A673 (cell line): ENCODE results near the gene RASSF8.

ENCODE experiments used
- EZH2 ChIP-seq: fragments of 200-600 bp; sonication (generic); IDR thresholded peaks from 2 replicates; pipeline ENCODE4 v1.6.1; 2017; ENCODE audit warnings: borderline replicate concordance, low read depth, mild to moderate bottlenecking, mixed read lengths, antibody characterized with exemption, low read length; ENCODE audit not compliant: poor library complexity, severe bottlenecking
- TF ChIP-seq, protein P1 (sequence below): fragments of 300-800, 200-600 bp; sonication (generic); conservative IDR thresholded peaks from 2 replicates; pipeline ENCODE4 v1.5.1; 2017; ENCODE audit warnings: low read depth, mild to moderate bottlenecking, antibody characterized with exemption, low read length, moderate library complexity, mixed read lengths

DNA sequence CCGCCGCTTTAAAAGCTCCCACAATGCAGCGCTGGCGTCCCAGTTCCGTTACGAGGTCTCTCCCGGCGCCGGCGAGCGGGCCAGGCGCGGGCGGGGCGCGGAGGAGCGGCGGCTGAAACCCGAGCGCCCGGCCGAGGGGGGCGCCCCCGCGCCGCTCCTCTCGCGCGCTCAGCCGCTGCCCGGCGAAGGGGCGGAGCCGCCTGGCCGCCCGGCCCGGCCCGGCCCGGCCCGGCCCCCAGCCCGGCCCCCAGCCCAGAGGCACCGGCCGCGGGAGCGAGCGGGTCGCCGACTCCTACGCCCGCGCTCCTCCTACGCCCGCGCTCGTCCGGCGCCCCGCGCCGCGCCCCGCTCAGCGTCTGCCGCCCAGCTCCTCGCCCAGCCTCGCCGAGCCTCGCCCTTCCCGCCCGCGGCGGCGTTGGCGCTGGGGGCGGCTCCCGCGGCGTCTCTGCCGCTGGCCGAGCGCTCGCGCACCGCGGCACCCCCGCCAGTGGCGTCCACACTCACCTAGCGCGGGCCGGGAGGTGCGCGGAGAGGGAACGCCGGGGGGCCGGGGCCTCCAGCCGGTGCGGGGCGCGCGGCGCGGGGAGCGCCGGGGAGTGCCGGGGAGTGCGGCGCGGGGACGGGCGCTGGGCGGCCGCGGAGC lies at the start of gene RASSF8:
- TF ChIP-seq, protein P1, sequence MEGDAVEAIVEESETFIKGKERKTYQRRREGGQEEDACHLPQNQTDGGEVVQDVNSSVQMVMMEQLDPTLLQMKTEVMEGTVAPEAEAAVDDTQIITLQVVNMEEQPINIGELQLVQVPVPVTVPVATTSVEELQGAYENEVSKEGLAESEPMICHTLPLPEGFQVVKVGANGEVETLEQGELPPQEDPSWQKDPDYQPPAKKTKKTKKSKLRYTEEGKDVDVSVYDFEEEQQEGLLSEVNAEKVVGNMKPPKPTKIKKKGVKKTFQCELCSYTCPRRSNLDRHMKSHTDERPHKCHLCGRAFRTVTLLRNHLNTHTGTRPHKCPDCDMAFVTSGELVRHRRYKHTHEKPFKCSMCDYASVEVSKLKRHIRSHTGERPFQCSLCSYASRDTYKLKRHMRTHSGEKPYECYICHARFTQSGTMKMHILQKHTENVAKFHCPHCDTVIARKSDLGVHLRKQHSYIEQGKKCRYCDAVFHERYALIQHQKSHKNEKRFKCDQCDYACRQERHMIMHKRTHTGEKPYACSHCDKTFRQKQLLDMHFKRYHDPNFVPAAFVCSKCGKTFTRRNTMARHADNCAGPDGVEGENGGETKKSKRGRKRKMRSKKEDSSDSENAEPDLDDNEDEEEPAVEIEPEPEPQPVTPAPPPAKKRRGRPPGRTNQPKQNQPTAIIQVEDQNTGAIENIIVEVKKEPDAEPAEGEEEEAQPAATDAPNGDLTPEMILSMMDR: no peak
- no peak for TF ChIP-seq EZH2
